ENCODE results near the gene CA4. TPM values are rescaled to one million over a fixed set of nuclear protein-coding genes. Genes with fewer than 3 reads are reported as not detected.

Gene CA4
- total and polyA plus RNA-seq, 2 of the 8 experiments (the other 6 are each of a cell fraction or from before 2014, with no cell fraction given): 3.6 to 4.2 TPM

- TF ChIP-seq RXRA (IDR thresholded peaks at IDR 0.05; ENCODE audit: insufficient read depth, low read depth, low read length) (no peak), ASH2L (IDR thresholded peaks at IDR 0.05; ENCODE audit: low read length) (no peak), HDAC6 (IDR thresholded peaks at IDR 0.05; ENCODE audit: low read depth, low read length) (no peak), CREB1 (IDR thresholded peaks at IDR 0.05) (peak; percentile 76), CBX5 (IDR thresholded peaks at IDR 0.05; ENCODE audit: low read depth, low read length) (no peak), USF2 (IDR thresholded peaks at IDR 0.05; ENCODE audit: low read length) (no peak), ZNF274 (IDR thresholded peaks at IDR 0.05; ENCODE audit: borderline replicate concordance, extremely low read depth, low read length) (no peak), HDAC2 (IDR thresholded peaks at IDR 0.05; ENCODE audit: borderline replicate concordance in 1 of 2, low read depth in 2 of 2, low read length in 2 of 2) (peak in 1 of 2 experiments; percentile 41; a peak in 1 of 4 replicates)
Measured at GRCh38 chr17:60141111-60142018, 8.4 kb upstream of the CA4 start (continued).
